NK-92 treated with Interleukin-12 subunit alpha and Interleukin-12 subunit beta, amount 100 ng/mL, for 24 hours (cell line): Measurements from ENCODE around the gene SELENOF.
"Not testable (repeated sequence)": the region's sequence is repeated elsewhere in the genome, so short reads cannot be mapped to it uniquely, and the experiment has no call there.

Source experiments
- DNase-seq: peaks from one replicate; lab custom pipeline; 2025; lab: John Stamatoyannopoulos, UW

SELENOF gene

DNA sequence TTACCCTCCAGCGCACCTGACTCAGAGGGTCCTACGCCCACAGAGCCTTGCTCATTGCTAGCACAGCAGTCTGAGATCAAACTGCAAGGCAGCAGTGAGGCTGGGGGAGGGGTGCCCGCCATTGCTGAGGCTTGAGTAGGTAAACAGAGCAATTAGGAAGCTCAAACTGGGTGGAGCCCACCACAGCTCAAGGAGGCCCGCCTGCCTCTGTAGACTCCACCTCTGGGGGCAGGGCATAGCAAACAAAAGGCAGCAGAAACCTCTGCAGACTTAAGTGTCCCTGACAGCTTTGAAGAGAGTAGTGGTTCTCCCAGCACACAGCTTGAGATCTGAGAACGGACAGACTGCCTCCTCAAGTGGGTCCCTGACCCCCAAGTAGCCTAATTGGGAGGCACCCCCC lies 99.8 kb downstream of the SELENOF start:
- not testable (repeated sequence) for DNase-seq
